Muscle of arm (tissue), 14 donors: ENCODE measurements around the gene ZNF334. TPM values are rescaled to one million over a fixed set of nuclear protein-coding genes. Genes with fewer than 3 reads are reported as not detected.

Source experiments
- DNase-seq: peaks from one replicate; pipeline ENCODE4 v3.0.0-alpha.2; 2013
- long read RNA-seq, 11 donors: transcript quantifications; one replicate each; lab custom pipeline, GENCODE V29; 2026
- polyA plus RNA-seq, 12 donors: library from polyadenylated mRNA; unstranded; fragments of 120-200 nt; gene quantifications; one replicate each; pipeline ENCODE4 v1.2.1, GENCODE V29; 2013; ENCODE audit not compliant: insufficient read length in 12 of 12

The ZNF334 gene
- 10 to 100 TPM in 8 of 12 donors, 1 to 10 TPM in 3, not detected in 1; 8.2 to 27.2 (median 14.5) TPM for polyA plus RNA-seq
- long read RNA-seq, donor 1: 0 reads
- long read RNA-seq, donor 2: 0 reads
- long read RNA-seq, donor 3: 0 reads
- long read RNA-seq, donor 4, partial matches to known transcripts: 0 of 1 reads
- long read RNA-seq, donor 4, other reads (novel, unspliced or antisense): 0 of 1 reads
- long read RNA-seq, donor 5, partial matches to known transcripts: 0 of 1 reads
- long read RNA-seq, donor 5, other reads (novel, unspliced or antisense): 0 of 1 reads
- long read RNA-seq, donor 6: 0 reads
- long read RNA-seq, donor 7, partial matches to known transcripts: 0 of 1 reads
- long read RNA-seq, donor 7, other reads (novel, unspliced or antisense): 0 of 1 reads
- long read RNA-seq, donor 8, partial matches to known transcripts: 0 of 1 reads
- long read RNA-seq, donor 8, other reads (novel, unspliced or antisense): 0 of 1 reads
- long read RNA-seq, donor 9: 0 reads
- long read RNA-seq, donor 10, partial matches to known transcripts: 0 of 2 reads
- long read RNA-seq, donor 10, other reads (novel, unspliced or antisense): 0 of 2 reads
- long read RNA-seq, donor 11, partial matches to known transcripts: 0 of 3 reads
- long read RNA-seq, donor 11, other reads (novel, unspliced or antisense): 0 of 3 reads

GRCh38 chr20:46512943-46513844 lies at the start of gene ZNF334:
TSS of gene ZNF334 (minus strand) at chr20:46513559. CDS start at chr20:46512102, 1,457 bp downstream.
- peak; percentile 67 for DNase-seq

GRCh38 chr20:46562373-46563169 lies 49.2 kb upstream of the ZNF334 start:
- peak; percentile 84 for DNase-seq

GRCh38 chr20:46562009-46562372 lies 48.6 kb upstream of the ZNF334 start:
- no peak for DNase-seq

GRCh38 chr20:46559685-46560440 lies 46.5 kb upstream of the ZNF334 start:
- no peak for DNase-seq

- no peak for DNase-seq
Observed at GRCh38 chr20:46559001-46559400, 45.6 kb upstream of the ZNF334 start.

- no peak for DNase-seq
Observed at GRCh38 chr20:46558511-46558959, 45.2 kb upstream of the ZNF334 start.

GRCh38 chr20:46557231-46557956 lies 44.0 kb upstream of the ZNF334 start:
- no peak for DNase-seq

- no peak for DNase-seq
Observed at GRCh38 chr20:46555370-46555956, 42.1 kb upstream of the ZNF334 start.

GRCh38 chr20:46554828-46555227 lies 41.5 kb upstream of the ZNF334 start:
- DNase-seq: no peak

GRCh38 chr20:46553926-46554325 lies 40.6 kb upstream of the ZNF334 start:
- no peak for DNase-seq

GRCh38 chr20:46552460-46553420 lies 39.4 kb upstream of the ZNF334 start:
- no peak for DNase-seq

GRCh38 chr20:46551522-46552381 lies 38.4 kb upstream of the ZNF334 start:
- DNase-seq: no peak

GRCh38 chr20:46550461-46550860 lies 37.1 kb upstream of the ZNF334 start, which contains the start of gene OCSTAMP:
TSS of gene OCSTAMP (minus strand) at chr20:46550654. CDS start at chr20:46550560, 94 bp downstream.
- DNase-seq: no peak

- no peak for DNase-seq
Observed at GRCh38 chr20:46549188-46549972, 36.0 kb upstream of the ZNF334 start.

- no peak for DNase-seq
Observed at GRCh38 chr20:46548688-46549087, 35.3 kb upstream of the ZNF334 start.

- DNase-seq: no peak
Observed at GRCh38 chr20:46547995-46548394, 34.6 kb upstream of the ZNF334 start.
